ENCODE measurements around the gene LDB1.

Gene LDB1

DNA sequence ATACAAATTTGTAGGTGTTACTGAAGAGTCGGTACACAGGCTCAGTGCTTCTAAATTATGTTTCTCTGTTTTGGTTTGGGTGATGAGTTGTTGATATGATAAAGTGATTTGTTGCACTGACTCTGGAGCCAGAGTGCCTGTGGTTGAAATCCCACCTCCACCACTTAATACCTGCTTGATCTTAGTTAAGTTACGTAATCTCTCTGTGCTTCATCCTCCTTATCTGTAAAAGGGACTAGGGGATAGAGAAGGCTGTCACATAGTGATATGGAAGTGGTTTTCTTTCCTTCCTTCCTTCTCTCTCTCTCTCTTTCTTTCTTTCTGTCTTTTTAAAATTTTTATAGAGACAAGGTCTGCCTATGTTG, 55.7 kb downstream of the LDB1 start:
- TF ChIP-seq CTCF (IDR thresholded peaks at IDR 0.05; ENCODE audit: low read length) (no peak), EZH2 (IDR thresholded peaks at IDR 0.05; ENCODE audit: borderline replicate concordance, low read length) (no peak)
- Histone ChIP-seq H3K36me3 (ENCODE audit: insufficient read depth, low read length) (no peaks in the 10 kb centered on the region), H3K27ac (ENCODE audit: low read depth, low read length, poor library complexity, severe bottlenecking) (no peak overlapping the region), H3K4me2 (ENCODE audit: low read length) (peak overlapping the region; percentile 68), H4K20me1 (ENCODE audit: insufficient read depth, low read length) (no peaks in the 10 kb centered on the region), H3K27me3 (ENCODE audit: insufficient read depth, low read length) (no peaks in the 10 kb centered on the region), H3K4me3 (ENCODE audit: low read depth, low read length, poor library complexity, severe bottlenecking) (peak overlapping the region; percentile 78), H2AFZ (ENCODE audit: low read length) (no peak overlapping the region), H3K4me1 (ENCODE audit: insufficient read depth, low read length, severe bottlenecking) (peaks cover 7% of the 10 kb centered on the region), H3F3A (ENCODE audit: insufficient read depth, low read length) (no peaks in the 10 kb centered on the region), H3K79me2 (ENCODE audit: insufficient read depth, low read length) (no peaks in the 10 kb centered on the region), H3K9me2 (ENCODE audit: low read depth, low read length) (no peaks in the 10 kb centered on the region), H3K9me3 (ENCODE audit: low read length) (no peaks in the 10 kb centered on the region), H3K9ac (ENCODE audit: low read length) (no peak overlapping the region; the same call in 1 of the 2 replicates)

DNA sequence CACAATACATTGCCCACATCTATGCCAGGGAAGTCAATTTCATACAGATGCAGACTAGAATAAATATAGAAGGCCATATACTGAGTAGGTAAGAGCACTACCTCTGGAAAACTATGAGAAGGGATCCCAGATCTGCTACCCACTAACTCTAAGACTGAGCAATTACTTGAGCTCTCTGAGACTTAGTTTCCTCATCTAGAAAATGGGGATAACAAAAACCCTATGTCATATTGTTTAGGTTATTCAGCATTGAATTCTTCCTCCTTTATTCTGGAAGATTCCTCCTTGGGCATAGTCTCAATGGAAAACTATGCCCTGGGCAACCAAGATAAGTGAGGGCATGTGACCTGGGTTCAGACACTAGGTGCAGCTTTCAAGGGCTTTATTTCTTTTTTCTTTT, 60.2 kb downstream of the LDB1 start:
- Histone ChIP-seq H3K4me2 (ENCODE audit: low read length) (no peak overlapping the region), H3K9me3 (ENCODE audit: low read length) (no peaks in the 10 kb centered on the region), H3K9ac (ENCODE audit: low read length) (no peak overlapping the region), H3K4me3 (ENCODE audit: low read depth, low read length, poor library complexity, severe bottlenecking) (no peak overlapping the region), H3K9me2 (ENCODE audit: low read depth, low read length) (no peaks in the 10 kb centered on the region), H3F3A (ENCODE audit: insufficient read depth, low read length) (no peaks in the 10 kb centered on the region), H4K20me1 (ENCODE audit: insufficient read depth, low read length) (no peaks in the 10 kb centered on the region), H3K27ac (ENCODE audit: low read depth, low read length, poor library complexity, severe bottlenecking) (no peak overlapping the region), H2AFZ (ENCODE audit: low read length) (no peak overlapping the region), H3K79me2 (ENCODE audit: insufficient read depth, low read length) (0 out of 2 replicates have a peak, but pooled peaks cover 2% of the 10 kb centered on the region), H3K27me3 (ENCODE audit: insufficient read depth, low read length) (no peaks in the 10 kb centered on the region), H3K36me3 (ENCODE audit: insufficient read depth, low read length) (no peaks in the 10 kb centered on the region), H3K4me1 (ENCODE audit: insufficient read depth, low read length, severe bottlenecking) (peaks cover 4% of the 10 kb centered on the region)
- TF ChIP-seq EZH2 (IDR thresholded peaks at IDR 0.05; ENCODE audit: borderline replicate concordance, low read length) (no peak), CTCF (IDR thresholded peaks at IDR 0.05; ENCODE audit: low read length) (no peak)

Measured in OCI-LY1 (cell line).